T-helper 1 cell treated with Interleukin-12 subunit alpha and Interleukin-12 subunit beta and Interleukin-4 antibody, amounts not matched to agents 30 μg/mL and 1 μg/mL, for 36 hours (primary cell): ENCODE measurements around the gene SLCO3A1.

Experiments
- H3K27ac Mint-ChIP-seq: one replicate; pipeline ENCODE4 v1.8.0; 2021; ENCODE audit warnings: mild to moderate bottlenecking, mixed read lengths
- H3K27me3 Mint-ChIP-seq: one replicate; pipeline ENCODE4 v1.8.0; 2021; ENCODE audit warnings: low read depth, mixed read lengths
- H3K36me3 Mint-ChIP-seq: one replicate; pipeline ENCODE4 v1.8.0; 2021; ENCODE audit warnings: low read depth, mixed read lengths
- H3K4me1 Mint-ChIP-seq: one replicate; pipeline ENCODE4 v1.8.0; 2021; ENCODE audit warnings: low read depth, mixed read lengths
- H3K4me3 Mint-ChIP-seq: one replicate; pipeline ENCODE4 v1.8.0; 2021; ENCODE audit warnings: mild to moderate bottlenecking, moderate library complexity, mixed read lengths
- H3K9me3 Mint-ChIP-seq: one replicate; pipeline ENCODE4 v1.8.0; 2021; ENCODE audit warnings: mixed read lengths

SLCO3A1 gene

GRCh38 chr15:92111751-92112150 lies 258.2 kb downstream of the SLCO3A1 start:
- H3K9me3 Mint-ChIP-seq = no peaks in the 10 kb centered on the region
- H3K27ac Mint-ChIP-seq = no peak overlapping the region
- H3K4me3 Mint-ChIP-seq = no peak overlapping the region
- no peaks in the 10 kb centered on the region for H3K27me3 Mint-ChIP-seq
- H3K36me3 Mint-ChIP-seq = no peaks in the 10 kb centered on the region
- H3K4me1 Mint-ChIP-seq = no peaks in the 10 kb centered on the region

- H3K27ac Mint-ChIP-seq = no peak overlapping the region
- H3K4me3 Mint-ChIP-seq = no peak overlapping the region
- H3K4me1 Mint-ChIP-seq = no peaks in the 10 kb centered on the region
- H3K9me3 Mint-ChIP-seq = no peaks in the 10 kb centered on the region
- no peaks in the 10 kb centered on the region for H3K27me3 Mint-ChIP-seq
- no peaks in the 10 kb centered on the region for H3K36me3 Mint-ChIP-seq
Measured at GRCh38 chr15:92112180-92112579, 258.7 kb downstream of the SLCO3A1 start.

DNA sequence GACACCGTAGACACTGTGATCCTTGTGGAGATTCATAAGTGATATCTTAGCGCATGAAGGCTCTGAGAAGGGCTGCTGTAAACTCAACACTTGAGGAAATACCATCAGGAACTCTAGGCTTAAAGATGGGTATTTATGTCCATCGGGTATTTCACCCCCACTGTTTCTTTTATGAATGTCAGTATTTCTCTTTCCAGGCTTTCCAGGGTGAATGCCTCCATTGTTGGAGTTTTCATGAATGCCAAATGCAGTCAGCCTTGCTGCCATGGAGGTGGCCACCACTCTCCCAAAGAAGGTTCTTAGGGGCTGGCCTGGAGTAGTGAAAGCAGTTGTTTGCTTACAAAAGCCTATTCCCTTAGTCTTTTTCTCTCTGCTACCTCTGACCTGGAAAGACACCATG lies 259.2 kb downstream of the SLCO3A1 start:
- H3K4me1 Mint-ChIP-seq = no peaks in the 10 kb centered on the region
- H3K36me3 Mint-ChIP-seq = no peaks in the 10 kb centered on the region
- H3K27me3 Mint-ChIP-seq = no peaks in the 10 kb centered on the region
- no peak overlapping the region for H3K4me3 Mint-ChIP-seq
- H3K27ac Mint-ChIP-seq = no peak overlapping the region
- no peaks in the 10 kb centered on the region for H3K9me3 Mint-ChIP-seq

DNA sequence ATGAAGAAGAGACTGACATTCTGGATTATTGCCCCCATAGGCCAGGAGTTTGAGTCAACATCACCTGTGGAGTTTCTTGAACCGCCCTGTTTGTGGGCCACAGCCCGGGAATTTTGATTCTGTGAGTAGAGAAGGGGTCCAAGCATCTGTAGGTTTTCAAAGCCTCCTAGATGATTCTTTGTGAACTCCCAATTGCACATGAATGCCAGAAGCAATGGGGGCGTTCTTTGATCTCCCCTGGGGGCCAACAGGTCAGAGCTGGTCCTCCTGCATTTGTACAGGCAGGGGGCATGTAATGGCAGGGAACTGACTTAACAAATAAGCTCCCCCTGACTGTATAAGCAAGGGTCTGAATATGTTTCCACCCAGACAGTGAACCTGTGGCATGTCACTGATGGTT lies 260.3 kb downstream of the SLCO3A1 start:
- Mint-ChIP-seq H3K27ac (no peak overlapping the region), H3K4me3 (no peak overlapping the region), H3K36me3 (no peaks in the 10 kb centered on the region), H3K27me3 (no peaks in the 10 kb centered on the region), H3K9me3 (no peaks in the 10 kb centered on the region), H3K4me1 (no peaks in the 10 kb centered on the region)

GRCh38 chr15:92115834-92116233 lies 262.3 kb downstream of the SLCO3A1 start:
- H3K27me3 Mint-ChIP-seq = no peaks in the 10 kb centered on the region
- peaks cover 3% of the 10 kb centered on the region for H3K36me3 Mint-ChIP-seq
- H3K27ac Mint-ChIP-seq = no peak overlapping the region
- H3K4me3 Mint-ChIP-seq = no peak overlapping the region
- H3K9me3 Mint-ChIP-seq = no peaks in the 10 kb centered on the region
- peaks cover 1% of the 10 kb centered on the region for H3K4me1 Mint-ChIP-seq

DNA sequence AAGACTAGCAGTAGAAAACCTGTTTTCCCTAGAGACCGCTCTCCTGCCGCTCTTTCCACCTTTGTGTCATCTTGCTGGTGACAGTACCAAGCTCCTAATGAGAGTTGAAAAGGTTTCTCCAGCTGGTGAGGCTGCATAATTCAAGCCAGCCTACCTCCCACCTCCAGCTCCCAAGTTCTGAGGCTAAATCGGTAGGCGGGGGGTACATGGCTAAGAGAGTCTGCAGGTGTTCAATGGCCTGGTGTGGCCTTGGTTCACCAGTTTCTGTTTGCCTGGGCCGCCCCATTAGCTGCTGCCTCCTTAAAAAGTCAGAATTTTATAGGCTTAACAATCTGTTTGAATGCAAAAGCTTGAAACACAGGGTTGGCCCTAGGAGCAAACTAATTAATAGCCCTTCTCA lies 262.8 kb downstream of the SLCO3A1 start:
- Mint-ChIP-seq H3K9me3 (peaks cover 2% of the 10 kb centered on the region), H3K27me3 (no peaks in the 10 kb centered on the region), H3K27ac (no peak overlapping the region), H3K4me1 (peaks cover 1% of the 10 kb centered on the region), H3K36me3 (peaks cover 8% of the 10 kb centered on the region), H3K4me3 (no peak overlapping the region)

DNA sequence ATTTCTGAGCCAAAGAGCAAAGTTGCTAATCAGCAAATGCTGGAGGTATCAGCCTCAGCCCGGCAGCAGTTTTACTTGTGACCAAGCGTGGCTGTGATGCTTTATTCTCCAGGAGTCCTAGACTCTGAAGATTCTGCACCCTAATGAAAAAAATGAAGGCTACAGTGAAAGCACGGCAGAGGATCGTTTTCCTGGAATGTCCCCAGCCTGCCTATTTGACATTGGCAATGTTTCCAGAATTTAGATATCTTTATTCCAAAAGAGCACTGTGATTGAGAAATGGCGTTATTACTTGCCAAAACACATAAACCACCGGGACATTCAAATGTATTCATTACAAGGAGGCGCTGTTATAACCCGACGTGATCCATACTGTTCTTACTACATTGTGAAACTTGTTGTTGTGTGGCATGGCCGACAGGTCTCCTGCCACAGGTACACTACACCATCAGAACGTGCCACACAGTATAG lies 263.8 kb downstream of the SLCO3A1 start:
- Mint-ChIP-seq H3K4me3 (no peak overlapping the region), H3K36me3 (peaks cover 17% of the 10 kb centered on the region), H3K9me3 (peaks cover 10% of the 10 kb centered on the region), H3K4me1 (peaks cover 9% of the 10 kb centered on the region), H3K27ac (no peak overlapping the region), H3K27me3 (no peaks in the 10 kb centered on the region)

DNA sequence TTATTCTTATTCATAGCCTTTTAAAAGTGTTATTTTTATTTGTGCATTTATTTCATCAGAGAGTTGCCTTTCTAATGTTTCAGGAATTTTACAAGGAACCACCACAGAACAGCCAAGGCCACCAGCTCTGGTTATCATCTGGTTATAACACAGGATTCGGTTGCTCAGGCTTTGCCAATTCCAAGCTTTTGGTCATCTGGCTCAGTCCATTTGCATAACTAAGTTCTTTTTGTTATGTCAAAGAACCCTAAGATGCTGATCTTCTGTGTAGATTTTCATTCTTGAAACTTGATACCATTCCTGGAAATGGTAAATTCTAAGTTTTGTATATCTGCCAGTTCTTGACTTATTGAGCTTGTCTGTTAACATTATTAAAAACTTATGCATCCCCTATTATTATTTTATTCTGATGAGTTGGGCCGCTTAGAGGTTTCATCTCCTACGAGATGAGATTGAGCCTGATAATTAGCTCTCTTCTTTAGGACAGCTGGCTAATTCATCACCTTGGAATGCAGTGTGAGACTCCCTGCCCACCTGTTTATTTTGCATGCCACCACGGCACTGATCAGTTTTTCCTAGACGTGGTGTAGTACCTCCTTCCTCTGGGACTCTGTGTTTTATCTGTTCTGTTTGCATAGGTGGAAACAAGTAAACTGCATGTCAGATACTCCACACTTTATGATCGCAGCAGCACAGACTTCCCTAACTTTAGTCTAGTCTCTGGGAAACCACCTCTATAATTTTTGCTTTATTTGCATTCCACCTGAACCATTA lies 264.8 kb downstream of the SLCO3A1 start:
- H3K9me3 Mint-ChIP-seq = peaks cover 15% of the 10 kb centered on the region
- H3K36me3 Mint-ChIP-seq = peaks cover 20% of the 10 kb centered on the region
- H3K27me3 Mint-ChIP-seq = no peaks in the 10 kb centered on the region
- peaks cover 9% of the 10 kb centered on the region for H3K4me1 Mint-ChIP-seq
- no peak overlapping the region for H3K4me3 Mint-ChIP-seq
- H3K27ac Mint-ChIP-seq = no peak overlapping the region

DNA sequence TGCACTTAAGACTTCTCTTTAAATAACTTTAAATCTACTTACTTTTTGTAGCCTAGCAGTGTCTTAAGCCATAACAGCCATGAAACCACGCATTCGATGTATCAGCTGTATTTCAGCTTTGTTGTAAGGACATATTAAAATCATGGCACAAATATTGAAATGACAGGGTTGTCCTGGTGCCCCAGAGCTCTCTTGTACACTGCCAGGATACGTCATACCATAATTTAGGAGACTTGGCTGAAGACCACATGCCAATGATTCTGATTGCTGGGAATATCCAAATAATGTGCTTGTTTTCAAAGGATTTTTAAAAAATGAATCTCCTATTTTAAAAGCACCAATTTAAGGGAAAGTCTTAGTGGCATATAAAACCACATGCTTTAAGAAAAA lies 265.4 kb downstream of the SLCO3A1 start:
- Mint-ChIP-seq H3K27me3 (no peaks in the 10 kb centered on the region), H3K4me3 (no peak overlapping the region), H3K36me3 (peaks cover 20% of the 10 kb centered on the region), H3K4me1 (peaks cover 9% of the 10 kb centered on the region), H3K9me3 (peaks cover 15% of the 10 kb centered on the region), H3K27ac (no peak overlapping the region)

- Mint-ChIP-seq H3K36me3 (peaks cover 20% of the 10 kb centered on the region), H3K4me3 (no peak overlapping the region), H3K4me1 (peaks cover 9% of the 10 kb centered on the region), H3K27ac (no peak overlapping the region), H3K27me3 (no peaks in the 10 kb centered on the region), H3K9me3 (peaks cover 15% of the 10 kb centered on the region)
Measured at GRCh38 chr15:92120094-92120795, 266.7 kb downstream of the SLCO3A1 start.

DNA sequence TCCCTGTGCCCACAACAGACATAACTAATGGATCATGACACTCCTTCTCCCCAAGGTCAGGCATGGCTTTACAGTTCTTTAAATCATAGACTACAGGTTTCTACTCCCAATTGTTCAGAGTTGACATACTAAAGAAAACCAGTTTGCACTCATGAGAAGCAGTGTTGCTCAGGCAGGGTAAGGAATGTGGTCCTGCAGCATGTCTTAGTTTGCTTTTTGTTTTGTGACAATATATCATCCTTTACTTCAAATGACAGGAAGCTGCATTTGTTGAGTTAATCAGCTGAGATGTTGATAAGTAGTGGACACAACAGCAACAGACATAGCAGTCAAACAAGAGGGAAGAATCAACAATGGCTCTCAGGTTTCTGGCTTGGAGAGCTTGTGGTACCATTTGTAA lies 267.5 kb downstream of the SLCO3A1 start:
- peaks cover 15% of the 10 kb centered on the region for H3K9me3 Mint-ChIP-seq
- peaks cover 20% of the 10 kb centered on the region for H3K36me3 Mint-ChIP-seq
- H3K27ac Mint-ChIP-seq = no peak overlapping the region
- no peaks in the 10 kb centered on the region for H3K27me3 Mint-ChIP-seq
- H3K4me1 Mint-ChIP-seq = peaks cover 9% of the 10 kb centered on the region
- H3K4me3 Mint-ChIP-seq = no peak overlapping the region

DNA sequence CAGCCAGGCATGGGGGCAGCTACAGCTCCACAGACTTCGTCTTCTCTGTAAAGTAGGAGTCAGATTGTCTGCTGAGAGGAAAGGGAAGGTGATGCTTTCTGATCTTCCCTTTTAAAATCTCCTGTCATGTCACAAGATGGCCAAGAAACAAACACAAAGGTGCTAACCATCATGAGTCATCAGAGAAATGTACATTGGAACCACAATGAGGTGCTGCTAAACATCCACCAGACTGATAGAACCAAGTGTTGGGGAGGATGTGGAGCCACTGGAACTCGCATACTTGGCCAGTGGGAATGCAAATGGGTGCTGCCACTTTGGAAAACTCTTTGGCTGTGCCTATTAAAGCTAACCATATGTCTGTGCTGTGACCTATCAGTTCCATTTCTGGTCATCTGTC lies 268.8 kb downstream of the SLCO3A1 start:
- Mint-ChIP-seq H3K27ac (no peak overlapping the region), H3K27me3 (no peaks in the 10 kb centered on the region), H3K9me3 (peaks cover 15% of the 10 kb centered on the region), H3K36me3 (peaks cover 20% of the 10 kb centered on the region), H3K4me3 (no peak overlapping the region), H3K4me1 (peaks cover 9% of the 10 kb centered on the region)

DNA sequence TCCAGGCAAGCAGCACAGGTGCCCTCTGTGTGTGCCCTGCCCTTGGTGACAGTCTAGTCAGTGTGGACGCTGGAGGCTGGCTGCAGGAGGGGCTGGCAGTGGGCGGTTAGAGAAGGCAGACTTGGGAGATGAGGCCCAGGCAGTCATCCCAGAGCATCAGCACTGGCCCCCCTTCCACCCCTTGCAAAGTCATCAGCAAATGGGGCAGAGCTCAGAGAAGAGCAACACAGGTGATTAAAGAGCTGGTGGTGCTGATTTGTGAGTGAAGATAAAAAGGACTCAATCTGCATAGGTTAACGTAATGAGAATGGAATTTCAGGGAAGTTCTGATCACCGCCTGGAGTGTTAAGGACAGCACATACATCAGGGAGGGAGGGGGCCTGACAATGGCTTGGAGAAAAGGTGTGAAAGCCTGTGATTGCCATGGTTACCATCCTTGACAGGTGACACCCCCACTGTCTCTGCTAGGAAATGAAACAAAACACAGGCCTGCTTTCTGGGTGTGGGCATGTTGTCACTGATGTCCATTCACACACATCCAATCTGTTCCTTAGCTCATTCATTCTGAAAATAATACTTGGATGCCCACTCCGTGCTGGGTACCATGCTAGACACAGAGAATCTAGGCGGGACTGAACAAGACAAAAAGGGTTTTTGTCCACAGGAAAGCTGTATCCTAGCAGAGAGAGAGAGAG lies 270.6 kb downstream of the SLCO3A1 start:
- Mint-ChIP-seq H3K9me3 (peaks cover 15% of the 10 kb centered on the region), H3K4me3 (no peak overlapping the region), H3K4me1 (peaks cover 11% of the 10 kb centered on the region), H3K27me3 (no peaks in the 10 kb centered on the region), H3K36me3 (peaks cover 23% of the 10 kb centered on the region), H3K27ac (no peak overlapping the region)

DNA sequence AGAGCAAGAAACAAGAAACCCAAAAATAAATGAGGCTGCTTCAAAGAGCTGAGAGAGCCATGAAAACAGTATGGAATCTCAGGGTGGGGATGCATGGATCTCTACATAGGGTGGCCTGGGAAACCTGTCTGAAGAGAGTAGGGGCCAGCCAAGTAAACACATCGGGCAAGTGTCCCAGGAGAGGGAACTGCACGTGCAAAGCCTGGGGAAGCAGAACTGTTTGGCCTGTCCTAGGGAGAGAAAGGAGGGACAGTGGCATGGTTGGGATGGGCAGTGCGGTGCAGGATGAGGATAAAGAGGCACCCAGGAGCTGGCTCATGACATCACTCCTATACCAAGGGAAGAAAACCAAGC lies 271.1 kb downstream of the SLCO3A1 start:
- Mint-ChIP-seq H3K9me3 (peaks cover 15% of the 10 kb centered on the region), H3K4me1 (peaks cover 11% of the 10 kb centered on the region), H3K27me3 (no peaks in the 10 kb centered on the region), H3K36me3 (peaks cover 27% of the 10 kb centered on the region), H3K27ac (no peak overlapping the region), H3K4me3 (no peak overlapping the region)

DNA sequence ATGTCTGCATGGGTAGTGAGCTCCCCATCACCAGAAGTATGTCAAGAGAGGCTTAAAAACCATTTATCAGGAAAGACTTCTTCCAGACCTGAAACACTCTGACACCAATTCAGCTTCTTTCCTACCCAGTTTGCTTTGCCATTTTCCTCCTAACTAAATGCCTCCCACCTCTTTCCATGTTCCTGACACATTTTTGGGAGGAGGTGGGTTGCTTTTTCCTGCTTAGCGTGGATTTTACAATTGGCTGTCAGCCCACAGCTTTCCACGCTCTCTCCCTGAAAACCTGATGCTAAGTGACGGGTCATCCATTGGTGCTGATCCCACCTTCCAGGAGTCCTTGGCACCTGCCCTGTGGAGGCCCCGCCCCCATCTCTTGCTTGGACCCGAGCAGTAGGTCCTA lies 275.3 kb downstream of the SLCO3A1 start:
- H3K4me3 Mint-ChIP-seq = no peak overlapping the region
- H3K4me1 Mint-ChIP-seq = peaks cover 2% of the 10 kb centered on the region
- no peak overlapping the region for H3K27ac Mint-ChIP-seq
- H3K36me3 Mint-ChIP-seq = peaks cover 9% of the 10 kb centered on the region
- no peaks in the 10 kb centered on the region for H3K27me3 Mint-ChIP-seq
- H3K9me3 Mint-ChIP-seq = no peaks in the 10 kb centered on the region
